Coronary artery (tissue), 2 donors: ENCODE measurements around the gene GRIK4.
A peak's percentile ranks its signal among the peaks of the same experiment; 100 is the strongest.

Experiments
- DNase-seq: peaks from one replicate; pipeline ENCODE4 v3.0.0-alpha.2; 2017; ENCODE audit warnings: low spot score
- H3K27ac ChIP-seq, 2 donors: fragments of 200-600 bp; sonication (generic); one replicate each; pipeline ENCODE4 v1.5.1; 2016 to 2019
- H3K4me3 ChIP-seq: fragments of 200-600 bp; sonication (generic); 2 replicates; pipeline ENCODE4 v1.5.1; 2016; ENCODE audit warnings: mild to moderate bottlenecking, moderate library complexity
- TF ChIP-seq, protein P1 (sequence below): fragments of 200-600 bp; sonication (generic); IDR thresholded peaks from one replicate; pipeline ENCODE4 v1.5.1; 2019; ENCODE audit warnings: antibody characterized with exemption

GRIK4 gene

DNA sequence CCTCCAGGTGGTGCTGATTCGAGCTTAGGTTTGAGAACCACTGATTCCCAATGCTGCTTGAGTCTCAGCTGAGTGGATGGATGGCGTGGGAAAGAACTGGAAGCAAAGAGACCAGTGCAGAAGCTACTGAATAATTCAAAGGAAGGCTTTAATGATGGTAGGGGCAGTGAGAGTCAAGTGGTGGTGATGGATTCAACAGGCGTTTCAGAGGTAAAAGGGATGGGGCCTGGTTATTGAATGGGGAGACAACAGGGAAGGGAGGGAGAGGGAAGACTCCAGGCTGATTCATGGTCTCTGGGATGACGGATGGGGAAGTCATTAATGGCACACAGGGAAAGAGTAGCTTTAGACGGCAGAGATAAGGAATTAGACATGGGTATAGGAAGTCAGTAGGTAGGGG, 408.0 kb downstream of the GRIK4 start:
- no peak overlapping the region for H3K27ac ChIP-seq
- no peak overlapping the region for H3K4me3 ChIP-seq
- no peak for DNase-seq
- TF ChIP-seq, protein P1, sequence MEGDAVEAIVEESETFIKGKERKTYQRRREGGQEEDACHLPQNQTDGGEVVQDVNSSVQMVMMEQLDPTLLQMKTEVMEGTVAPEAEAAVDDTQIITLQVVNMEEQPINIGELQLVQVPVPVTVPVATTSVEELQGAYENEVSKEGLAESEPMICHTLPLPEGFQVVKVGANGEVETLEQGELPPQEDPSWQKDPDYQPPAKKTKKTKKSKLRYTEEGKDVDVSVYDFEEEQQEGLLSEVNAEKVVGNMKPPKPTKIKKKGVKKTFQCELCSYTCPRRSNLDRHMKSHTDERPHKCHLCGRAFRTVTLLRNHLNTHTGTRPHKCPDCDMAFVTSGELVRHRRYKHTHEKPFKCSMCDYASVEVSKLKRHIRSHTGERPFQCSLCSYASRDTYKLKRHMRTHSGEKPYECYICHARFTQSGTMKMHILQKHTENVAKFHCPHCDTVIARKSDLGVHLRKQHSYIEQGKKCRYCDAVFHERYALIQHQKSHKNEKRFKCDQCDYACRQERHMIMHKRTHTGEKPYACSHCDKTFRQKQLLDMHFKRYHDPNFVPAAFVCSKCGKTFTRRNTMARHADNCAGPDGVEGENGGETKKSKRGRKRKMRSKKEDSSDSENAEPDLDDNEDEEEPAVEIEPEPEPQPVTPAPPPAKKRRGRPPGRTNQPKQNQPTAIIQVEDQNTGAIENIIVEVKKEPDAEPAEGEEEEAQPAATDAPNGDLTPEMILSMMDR: no peak

DNA sequence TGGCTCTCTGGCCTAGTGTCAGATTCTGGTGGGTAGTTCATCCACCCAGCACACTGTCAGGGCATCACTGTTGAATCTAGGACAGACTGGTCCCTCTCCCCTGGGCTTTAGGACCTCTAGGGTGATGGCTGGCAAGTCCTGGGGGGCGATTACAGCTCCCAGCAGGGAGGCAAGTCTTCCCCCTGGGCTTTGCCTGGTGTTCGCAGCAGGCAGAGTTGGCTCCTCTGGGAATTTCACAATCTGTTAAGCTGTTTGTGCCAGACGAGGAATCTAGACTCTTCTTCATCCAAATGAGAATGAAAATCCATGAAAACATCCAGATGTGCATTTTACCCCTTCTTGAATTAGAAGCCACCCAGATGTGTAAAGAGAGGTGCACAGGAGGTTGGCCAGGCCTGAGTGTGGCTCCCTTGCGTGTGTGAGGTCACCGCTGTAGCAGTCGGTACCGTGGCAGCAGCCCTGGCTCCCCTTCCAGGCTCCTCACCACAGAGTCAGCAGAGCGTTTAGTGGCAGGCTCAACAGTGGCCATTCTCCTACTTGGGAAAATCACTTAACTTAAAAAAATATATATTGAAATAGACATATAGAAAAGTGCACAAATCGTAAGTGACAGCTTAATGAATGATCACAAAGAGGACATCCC, 412.4 kb downstream of the GRIK4 start:
- TF ChIP-seq, protein P1: no peak
- no peak for DNase-seq
- Histone ChIP-seq H3K4me3 (no peak overlapping the region), H3K27ac (no peak overlapping the region)

GRCh38 chr11:120925944-120926343, 414.4 kb downstream of the GRIK4 start:
- Histone ChIP-seq H3K27ac (no peak overlapping the region), H3K4me3 (no peak overlapping the region)
- TF ChIP-seq, protein P1: no peak
- no peak for DNase-seq

DNA sequence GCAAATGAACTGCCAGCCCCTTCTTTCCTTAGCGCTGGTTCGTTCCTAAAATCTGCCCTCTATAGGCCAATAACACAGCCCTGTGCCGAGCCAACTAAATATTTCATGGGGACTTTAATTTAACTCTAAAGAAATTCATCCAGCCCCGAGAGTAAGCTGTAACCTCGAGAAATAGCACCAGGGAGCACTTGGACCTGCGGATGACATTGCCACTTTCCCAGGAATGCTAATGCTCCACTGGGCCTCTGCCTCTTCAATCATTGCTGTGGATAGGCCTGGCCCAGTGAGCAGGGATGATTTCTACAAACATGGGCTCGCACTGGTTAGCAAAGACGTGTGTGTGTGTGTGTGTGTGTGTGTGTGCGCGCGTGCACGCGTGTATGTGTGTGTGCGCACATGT, 417.1 kb downstream of the GRIK4 start:
- DNase-seq: no peak
- Histone ChIP-seq H3K27ac (no peak overlapping the region), H3K4me3 (no peak overlapping the region)
- TF ChIP-seq, protein P1: no peak

DNA sequence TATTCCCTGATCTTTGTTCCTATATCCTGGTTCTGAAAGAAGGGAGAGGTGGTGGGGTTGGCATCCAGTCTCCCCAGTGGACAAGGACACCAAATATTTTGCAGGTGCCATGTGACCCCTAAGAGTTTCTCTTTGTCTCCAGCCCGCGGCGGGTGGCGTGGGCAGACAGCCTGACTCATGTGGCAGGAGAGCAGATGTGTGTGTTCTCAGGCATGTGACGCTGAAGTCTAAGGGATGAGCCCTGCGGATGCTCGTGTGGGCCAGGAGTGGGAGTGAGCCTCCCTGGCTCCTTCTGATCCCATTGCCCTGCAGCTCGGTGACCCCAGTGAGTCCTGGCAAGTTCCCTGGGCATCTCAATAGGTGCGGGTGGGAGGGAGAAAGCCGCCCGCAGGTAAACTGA, 417.5 kb downstream of the GRIK4 start:
- DNase-seq: no peak
- TF ChIP-seq, protein P1: no peak
- no peak overlapping the region for H3K27ac ChIP-seq
- no peak overlapping the region for H3K4me3 ChIP-seq

DNA sequence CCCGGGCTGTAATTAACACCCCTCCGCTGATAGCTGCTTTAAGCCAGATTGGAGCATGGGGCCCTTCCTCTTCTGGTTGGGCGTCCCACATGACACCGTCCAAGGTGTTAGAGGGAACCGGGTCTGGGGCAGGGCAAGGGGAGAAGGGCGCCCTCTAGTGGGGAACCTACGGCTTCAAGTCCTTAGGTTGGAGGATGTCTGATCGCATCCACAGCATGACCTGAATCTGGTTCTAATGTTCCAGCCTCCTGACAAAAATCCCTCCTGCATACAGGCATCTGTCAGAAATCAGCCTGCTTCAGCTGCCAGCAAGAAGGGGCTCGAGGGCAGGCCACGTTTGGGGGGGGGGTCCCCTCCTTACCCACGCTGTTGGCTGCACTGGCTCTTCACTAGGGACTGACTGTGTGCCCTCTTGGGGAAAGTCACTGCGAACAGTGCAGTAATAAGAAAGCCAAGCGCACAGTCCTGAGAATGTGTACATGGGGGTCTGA, 418.2 kb downstream of the GRIK4 start:
- Histone ChIP-seq H3K27ac (no peak overlapping the region), H3K4me3 (no peak overlapping the region)
- DNase-seq: no peak
- TF ChIP-seq, protein P1: peak; percentile 30

DNA sequence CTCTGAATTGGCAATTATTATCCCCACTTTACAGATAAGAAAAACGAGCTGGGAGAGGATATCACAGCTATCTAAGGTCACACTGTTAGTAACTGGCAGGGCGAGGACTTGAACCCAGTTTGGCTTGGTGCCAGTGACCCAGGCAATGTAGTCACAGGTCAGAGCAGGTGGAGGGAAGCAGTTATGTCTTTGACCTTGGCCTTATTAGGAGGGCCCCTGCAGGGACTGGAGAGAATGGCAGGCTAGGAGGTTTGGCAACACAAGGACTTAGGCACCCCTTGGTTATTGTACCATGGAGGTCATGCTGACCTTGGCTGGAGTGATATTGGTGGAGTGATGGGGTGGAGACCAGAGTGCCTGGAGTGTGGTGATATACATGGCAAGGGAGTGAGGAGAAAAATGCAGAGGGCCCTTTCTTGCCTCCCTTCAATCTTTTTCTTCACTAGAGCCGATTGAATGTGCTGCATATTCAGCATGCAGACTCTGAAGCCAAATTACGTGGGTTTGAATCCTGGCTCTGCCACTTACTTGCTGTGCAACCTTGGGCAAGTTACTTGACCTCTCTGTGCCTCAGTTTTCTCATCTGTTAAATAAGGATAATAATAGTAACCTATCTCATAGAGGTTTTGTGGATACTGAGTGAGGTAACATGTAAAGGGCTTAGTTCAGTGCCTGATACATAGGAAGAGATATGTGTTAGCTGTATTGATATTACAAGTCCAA, 419.7 kb downstream of the GRIK4 start:
- H3K27ac ChIP-seq: no peak overlapping the region
- H3K4me3 ChIP-seq: no peak overlapping the region
- DNase-seq: no peak
- TF ChIP-seq, protein P1: no peak
